GM12878 (cell line): ENCODE data around the gene PIP5K1A. TPM values are rescaled to one million over a fixed set of nuclear protein-coding genes. Genes with fewer than 3 reads are reported as not detected.

ENCODE experiments used
- ATAC-seq: fragments of 200-7000 bp; cut with Tn5 transposase; 3 replicates; pipeline ENCODE4 v1.9.1; 2020; ENCODE audit warnings: mild to moderate bottlenecking, moderate library complexity
- BruUV-seq: library from RNA; stranded (reverse); fragments of 400-500 nt; replicated peaks from 2 replicates; lab custom pipeline; 2021; lab: Mats Ljungman, UMichigan
- CTCF ChIA-PET: fragments of 300-600 bp; sonication (Branson Sonifier 250); formaldehyde crosslinking; extraction: SDS; loops from one replicate; lab custom pipeline; 2021; ENCODE audit warnings: inconsistent platforms; lab: Yijun Ruan, JAX
- POLR2A ChIA-PET: fragments of 350-600 bp; formaldehyde crosslinking; extraction: SDS; loops from one replicate; lab custom pipeline; 2021; ENCODE audit warnings: inconsistent platforms; lab: Charles Lee
- RAD21 ChIA-PET: fragments of 300-600 bp; sonication (Branson Sonifier 250); formaldehyde crosslinking; loops from one replicate; lab custom pipeline; 2023; ENCODE audit warnings: antibody characterized with exemption; ENCODE audit not compliant: unreplicated experiment; lab: Charles Lee
- SMC1A ChIA-PET: fragments of 300-600 bp; sonication (Branson Sonifier 250); formaldehyde crosslinking; loops from one replicate; lab custom pipeline; 2023; ENCODE audit not compliant: unreplicated experiment, uncharacterized antibody; lab: Charles Lee
- DNase-seq: peaks from one replicate; pipeline ENCODE4 v3.0.0-alpha.2; 2011; ENCODE audit warnings: low read depth, low spot score
- FAIRE-seq: peaks from 3 replicates; lab custom pipeline; 2011; peaks lifted over from hg19 to GRCh38; lab: Jason Lieb, UNC
- H2AFZ ChIP-seq: 2 replicates; pipeline ENCODE4 v1.6.0; 2011; ENCODE audit warnings: low read depth, low read length, control low read depth; ENCODE audit not compliant: control insufficient read depth
- H3K27ac ChIP-seq: 2 replicates; pipeline ENCODE4 v1.5.1; 2011; ENCODE audit warnings: control low read depth; ENCODE audit not compliant: control insufficient read depth, insufficient read depth
- H3K27me3 ChIP-seq, 2 experiments: replicated peaks in 1 of 2; 2 replicates each; pipeline versions ENCODE4 v1.6.0 to v1.6.1; 2011; ENCODE audit warnings: low read length in 1 of 2; ENCODE audit not compliant: control insufficient read depth in 2 of 2, insufficient read depth in 2 of 2
- H3K36me3 ChIP-seq, 2 experiments: 2 replicates each; pipeline ENCODE4 v1.5.1; 2011; ENCODE audit warnings: low read length in 1 of 2; ENCODE audit not compliant: control insufficient read depth in 2 of 2, insufficient read depth in 2 of 2
- H3K4me1 ChIP-seq: 2 replicates; pipeline ENCODE4 v1.6.1; 2011; ENCODE audit warnings: mild to moderate bottlenecking, low read length, moderate library complexity, mixed read lengths; ENCODE audit not compliant: control insufficient read depth, insufficient read depth
- H3K4me2 ChIP-seq: 2 replicates; pipeline ENCODE4 v1.6.0; 2011; ENCODE audit warnings: control low read depth; ENCODE audit not compliant: control insufficient read depth, insufficient read depth
- H3K4me3 ChIP-seq: fragments of 200-600 bp; sonication (generic); 2 replicates; pipeline ENCODE4 v1.5.1; 2016
- H3K79me2 ChIP-seq: 2 replicates; pipeline ENCODE4 v1.6.0; 2011; ENCODE audit warnings: low read length; ENCODE audit not compliant: control insufficient read depth, insufficient read depth
- H3K9ac ChIP-seq: 2 replicates; pipeline ENCODE4 v1.8.0; 2011; ENCODE audit warnings: low read length, control low read depth, mixed read lengths; ENCODE audit not compliant: control insufficient read depth, insufficient read depth
- H3K9me3 ChIP-seq: replicated peaks from 3 replicates; pipeline ENCODE4 v1.5.1; 2011; ENCODE audit warnings: mild to moderate bottlenecking, low read length; ENCODE audit not compliant: control insufficient read depth, insufficient read depth
- H4K20me1 ChIP-seq: 2 replicates; pipeline ENCODE4 v1.6.0; 2011; ENCODE audit not compliant: control insufficient read depth, insufficient read depth
- PML ChIP-seq: IDR thresholded peaks from 2 replicates; pipeline ENCODE4 v1.6.1; 2012; ENCODE audit warnings: low read length, inconsistent platforms
- POLR2A ChIP-seq: IDR thresholded peaks from 2 replicates; pipeline ENCODE4 v1.6.1; 2011; ENCODE audit warnings: low read depth, mild to moderate bottlenecking, low read length
- POLR2AphosphoS2 ChIP-seq: IDR thresholded peaks from 2 replicates; pipeline ENCODE4 v1.6.1; 2011; ENCODE audit warnings: low read depth, mild to moderate bottlenecking, low read length, improper control_type of control experiment, moderate library complexity
- POU2F2 ChIP-seq: IDR thresholded peaks from 3 replicates; pipeline ENCODE4 v1.6.1; 2011; ENCODE audit warnings: low read depth, mild to moderate bottlenecking, low read length, borderline replicate concordance
- RB1 ChIP-seq: fragments of 450-650 bp; formaldehyde crosslinking; IDR thresholded peaks from 2 replicates; pipeline ENCODE4 v1.6.1; 2017; ENCODE audit warnings: mild to moderate bottlenecking, borderline replicate concordance
- RUNX3 ChIP-seq: IDR thresholded peaks from 2 replicates; pipeline ENCODE4 v1.6.1; 2012; ENCODE audit warnings: low read length, inconsistent platforms
- SUZ12 ChIP-seq: fragments of 200-600 bp; sonication (generic); IDR thresholded peaks from one replicate; pipeline ENCODE4 v1.6.1; 2018; ENCODE audit warnings: antibody characterized with exemption, mild to moderate bottlenecking; ENCODE audit not compliant: unreplicated experiment
- TAF1 ChIP-seq: IDR thresholded peaks from 2 replicates; pipeline ENCODE4 v1.6.1; 2011; ENCODE audit warnings: mild to moderate bottlenecking, low read depth, low read length, borderline replicate concordance
- YY1 ChIP-seq: IDR thresholded peaks from 2 replicates; pipeline ENCODE4 v1.6.1; 2011; ENCODE audit warnings: low read depth, mild to moderate bottlenecking, low read length
- ZZZ3 ChIP-seq: IDR thresholded peaks from 2 replicates; pipeline ENCODE4 v1.6.1; 2011; ENCODE audit warnings: low read depth; ENCODE audit not compliant: control insufficient read depth, insufficient read length
- WGBS: methylation state at CpG from one replicate; pipeline ENCODE4 v1.1.6; 2016; ENCODE audit warnings: low lambda C conversion rate; ENCODE audit not compliant: insufficient replicate concordance, insufficient coverage; ENCODE audit errors: missing lambda C conversion rate; 5-methylcytosine and 5-hydroxymethylcytosine counted together
- in situ Hi-C: fragments of 300-500 bp; cut with MboI; formaldehyde crosslinking; loops from 9 replicates; pipeline ENCODE4 v1.14.3; 2018; ENCODE audit warnings: mixed read lengths
- intact Hi-C: fragments of 100-400 bp; cut with micrococcal nuclease; formaldehyde crosslinking; loops from one replicate; pipeline ENCODE4 v1.14.2; 2022; ENCODE audit not compliant: unreplicated experiment
- polyA plus RNA-seq, 11 experiments: library from polyadenylated mRNA; depleted of rRNA in 4 of 11; unstranded in 6 of 11; stranded (reverse) in 5 of 11; fragments of >200 nt; fragmentation: Nextera tagmentation in 4 of 11; fragmentation: Illumina TruSeq in 1 of 11; extraction: Ambion mirVana in 4 of 11; extraction: Trizol in 1 of 11; gene quantifications; 1 replicate in 1 of 11; 2 replicates in 10 of 11; pipeline versions ENCODE4 v1.2.1 to v1.2.3, GENCODE V29; 2011 to 2016; ENCODE audit warnings: inconsistent platforms in 2 of 11, missing spikeins in 2 of 11, low read depth in 1 of 11
- total RNA-seq, 4 experiments: library from RNA; depleted of rRNA in 3 of 4; stranded (reverse); fragments of >200 nt in 3 of 4; fragmentation: Illumina TruSeq in 1 of 4; extraction: Trizol in 1 of 4; gene quantifications; 2 replicates each; pipeline versions ENCODE4 v1.2.1 to v1.2.3, GENCODE V29; 2013 to 2021
- TF ChIP-seq, protein P1 (sequence below): fragments of 450-650 bp; IDR thresholded peaks from 2 replicates; pipeline ENCODE4 v1.6.1; 2016; ENCODE audit warnings: mild to moderate bottlenecking
- TF ChIP-seq, protein P2 (sequence below): fragments of 450-650 bp; IDR thresholded peaks from 2 replicates; pipeline ENCODE4 v1.6.1; 2017; ENCODE audit warnings: mild to moderate bottlenecking, moderate library complexity

PIP5K1A gene
- total and polyA plus RNA-seq, 10 of the 15 experiments (the other 5 are each of a cell fraction or from before 2014, with no cell fraction given) = 4.5 to 114 (median 51.5) TPM

DNA sequence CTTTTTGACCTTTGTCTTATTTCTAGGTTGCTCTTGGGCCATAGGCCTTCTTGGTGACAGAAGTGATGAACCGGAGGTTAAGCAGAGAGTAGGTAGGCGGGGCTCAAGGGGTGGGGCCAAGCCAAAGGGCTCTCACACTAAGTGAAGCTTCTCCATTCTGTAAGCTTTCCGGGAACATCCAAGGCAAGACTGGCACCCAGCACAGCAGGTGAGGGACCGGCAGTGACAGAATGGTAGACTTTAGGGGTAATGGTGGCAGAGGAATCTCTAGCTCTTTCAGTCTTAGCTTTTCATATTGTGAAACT lies 41.9 kb upstream of the PIP5K1A start, which contains the start of gene TNFAIP8L2:
TSS of gene TNFAIP8L2 (plus strand) at position 135 of the 305 bp plus-strand sequence. CDS start 2,049 bp downstream, outside the sequence.
- FAIRE-seq = no peak
- no TSS peak for BruUV-seq
- Histone ChIP-seq H3K27ac (peak within 1 kb of the TSS; percentile 81), H3K9me3 (no peaks in the 10 kb centered on the region), H3K36me3 (peaks cover 5 to 6% of the 10 kb centered on the region in 2 experiments), H3K79me2 (peaks cover 20% of the 10 kb centered on the region), H4K20me1 (no peaks in the 10 kb centered on the region), H3K4me1 (peaks cover 30% of the 10 kb centered on the region), H3K27me3 (no peaks in the 10 kb centered on the region), H3K4me2 (peak within 1 kb of the TSS; percentile 81), H3K4me3 (peak within 1 kb of the TSS; percentile 85), H3K9ac (peak within 1 kb of the TSS; percentile 81), H2AFZ (peak within 1 kb of the TSS; percentile 75)
- ATAC-seq = peak; percentile 96
- TF ChIP-seq POLR2AphosphoS2 = no peak
- TF ChIP-seq PML = 0 out of 2 replicates have a peak, but pooled peaks have one; percentile 42
- TF ChIP-seq POLR2A = peak; percentile 30; the same call in 1 of the 2 replicates
- TF ChIP-seq, protein P1, sequence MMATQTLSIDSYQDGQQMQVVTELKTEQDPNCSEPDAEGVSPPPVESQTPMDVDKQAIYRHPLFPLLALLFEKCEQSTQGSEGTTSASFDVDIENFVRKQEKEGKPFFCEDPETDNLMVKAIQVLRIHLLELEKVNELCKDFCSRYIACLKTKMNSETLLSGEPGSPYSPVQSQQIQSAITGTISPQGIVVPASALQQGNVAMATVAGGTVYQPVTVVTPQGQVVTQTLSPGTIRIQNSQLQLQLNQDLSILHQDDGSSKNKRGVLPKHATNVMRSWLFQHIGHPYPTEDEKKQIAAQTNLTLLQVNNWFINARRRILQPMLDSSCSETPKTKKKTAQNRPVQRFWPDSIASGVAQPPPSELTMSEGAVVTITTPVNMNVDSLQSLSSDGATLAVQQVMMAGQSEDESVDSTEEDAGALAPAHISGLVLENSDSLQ = 0 out of 2 replicates have a peak, but pooled peaks have one; percentile 20
- peak; percentile 39 for TF ChIP-seq TAF1
- no peak for TF ChIP-seq ZZZ3
- TF ChIP-seq, protein P2, sequence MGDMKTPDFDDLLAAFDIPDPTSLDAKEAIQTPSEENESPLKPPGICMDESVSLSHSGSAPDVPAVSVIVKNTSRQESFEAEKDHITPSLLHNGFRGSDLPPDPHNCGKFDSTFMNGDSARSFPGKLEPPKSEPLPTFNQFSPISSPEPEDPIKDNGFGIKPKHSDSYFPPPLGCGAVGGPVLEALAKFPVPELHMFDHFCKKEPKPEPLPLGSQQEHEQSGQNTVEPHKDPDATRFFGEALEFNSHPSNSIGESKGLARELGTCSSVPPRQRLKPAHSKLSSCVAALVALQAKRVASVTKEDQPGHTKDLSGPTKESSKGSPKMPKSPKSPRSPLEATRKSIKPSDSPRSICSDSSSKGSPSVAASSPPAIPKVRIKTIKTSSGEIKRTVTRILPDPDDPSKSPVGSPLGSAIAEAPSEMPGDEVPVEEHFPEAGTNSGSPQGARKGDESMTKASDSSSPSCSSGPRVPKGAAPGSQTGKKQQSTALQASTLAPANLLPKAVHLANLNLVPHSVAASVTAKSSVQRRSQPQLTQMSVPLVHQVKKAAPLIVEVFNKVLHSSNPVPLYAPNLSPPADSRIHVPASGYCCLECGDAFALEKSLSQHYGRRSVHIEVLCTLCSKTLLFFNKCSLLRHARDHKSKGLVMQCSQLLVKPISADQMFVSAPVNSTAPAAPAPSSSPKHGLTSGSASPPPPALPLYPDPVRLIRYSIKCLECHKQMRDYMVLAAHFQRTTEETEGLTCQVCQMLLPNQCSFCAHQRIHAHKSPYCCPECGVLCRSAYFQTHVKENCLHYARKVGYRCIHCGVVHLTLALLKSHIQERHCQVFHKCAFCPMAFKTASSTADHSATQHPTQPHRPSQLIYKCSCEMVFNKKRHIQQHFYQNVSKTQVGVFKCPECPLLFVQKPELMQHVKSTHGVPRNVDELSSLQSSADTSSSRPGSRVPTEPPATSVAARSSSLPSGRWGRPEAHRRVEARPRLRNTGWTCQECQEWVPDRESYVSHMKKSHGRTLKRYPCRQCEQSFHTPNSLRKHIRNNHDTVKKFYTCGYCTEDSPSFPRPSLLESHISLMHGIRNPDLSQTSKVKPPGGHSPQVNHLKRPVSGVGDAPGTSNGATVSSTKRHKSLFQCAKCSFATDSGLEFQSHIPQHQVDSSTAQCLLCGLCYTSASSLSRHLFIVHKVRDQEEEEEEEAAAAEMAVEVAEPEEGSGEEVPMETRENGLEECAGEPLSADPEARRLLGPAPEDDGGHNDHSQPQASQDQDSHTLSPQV = no peak
- no peak for TF ChIP-seq SUZ12
- peak; percentile 34; the same call in 1 of the 3 replicates for TF ChIP-seq POU2F2
- no peak for TF ChIP-seq RB1
- no peak for TF ChIP-seq RUNX3
- TF ChIP-seq YY1 = peak; percentile 30
- SMC1A ChIA-PET = interaction anchor here (0.7 to 11.1 kb wide), 24 partner anchors 8 to 184 kb away, joined by 3 to 282 read pairs (median 4); partner anchors contain the start of genes CDC42SE1, LYSMD1, MINDY1 and PSMD4
- intact Hi-C loops = loop anchor here (1.0 to 2.0 kb wide), 4 partner anchors 57 to 132 kb away; partner anchors contain the start of gene GABPB2
- RAD21 ChIA-PET = interaction anchor here (0.7 to 8.7 kb wide), 23 partner anchors 8 to 184 kb away, joined by 3 to 198 read pairs (median 8); partner anchors contain the start of genes C1orf56, CDC42SE1, GABPB2 and LYSMD1
- POLR2A ChIA-PET = interaction anchor here (0.6 to 2.3 kb wide), 11 partner anchors 9 to 170 kb away, joined by 3 to 19 read pairs (median 5); partner anchors contain the start of genes GABPB2, LYSMD1, MINDY1 and PI4KB
- in situ Hi-C loops = loop anchor here (5.0 kb wide), 2 partner anchors 59 to 134 kb away; no protein-coding TSS in a partner anchor
- WGBS = 3% methylated on average over 4 of the region's 4 CpGs
- CTCF ChIA-PET = interaction anchor here (0.6 to 8.4 kb wide), 45 partner anchors 8 to 683 kb away, joined by 3 to 353 read pairs (median 4); partner anchors contain the start of genes C2CD4D, GABPB2, LYSMD1 and MINDY1
- peak; percentile 32 for DNase-seq
